NOMO-1 (cell line): ENCODE results near the gene MYO19.
"Not testable (repeated sequence)": the region's sequence is repeated elsewhere in the genome, so short reads cannot be mapped to it uniquely, and the experiment has no call there.

Source experiments
- DNase-seq, 2 experiments: peaks; one replicate each; lab custom pipeline; 2025; ENCODE audit not compliant: unreplicated experiment in 2 of 2; lab: John Stamatoyannopoulos, UW

MYO19 gene

GRCh38 chr17:36533935-36534839 lies 481 bp downstream of the MYO19 start:
- no peak for DNase-seq

- no peak for DNase-seq
Measured at GRCh38 chr17:36532435-36532975, 2.2 kb downstream of the MYO19 start.

- DNase-seq: no peak
Measured at GRCh38 chr17:36529121-36529520, 5.5 kb downstream of the MYO19 start.

- DNase-seq: no peak
Measured at GRCh38 chr17:36527621-36528250, 6.9 kb downstream of the MYO19 start.

- no peak for DNase-seq
Measured at GRCh38 chr17:36525888-36526287, 8.8 kb downstream of the MYO19 start.

- DNase-seq: no peak
Measured at GRCh38 chr17:36525113-36525512, 9.6 kb downstream of the MYO19 start.

- DNase-seq: no peak
Measured at GRCh38 chr17:36524428-36524876, 10.2 kb downstream of the MYO19 start.

- DNase-seq: no peak
Measured at GRCh38 chr17:36523113-36523512, 11.6 kb downstream of the MYO19 start.

- DNase-seq: no peak
Measured at GRCh38 chr17:36515837-36516236, 18.8 kb downstream of the MYO19 start.

- DNase-seq: no peak
Measured at GRCh38 chr17:36514856-36515255, 19.8 kb downstream of the MYO19 start.

- no peak for DNase-seq
Measured at GRCh38 chr17:36512641-36513040, 22.0 kb downstream of the MYO19 start.

GRCh38 chr17:36511216-36511615 lies 23.5 kb downstream of the MYO19 start:
- DNase-seq: no peak

- DNase-seq: no peak
Measured at GRCh38 chr17:36510636-36511035, 24.0 kb downstream of the MYO19 start.

- no peak for DNase-seq
Measured at GRCh38 chr17:36509272-36509985, 25.2 kb downstream of the MYO19 start.

- DNase-seq: not testable (repeated sequence)
Measured at GRCh38 chr17:36508439-36508838, 26.2 kb downstream of the MYO19 start.

GRCh38 chr17:36507266-36507665 lies 27.4 kb downstream of the MYO19 start:
- no peak for DNase-seq

- DNase-seq: no peak
Measured at GRCh38 chr17:36506831-36507230, 27.8 kb downstream of the MYO19 start.

- DNase-seq: no peak
Measured at GRCh38 chr17:36506249-36506826, 28.3 kb downstream of the MYO19 start.

- no peak for DNase-seq
Measured at GRCh38 chr17:36505171-36505570, 29.5 kb downstream of the MYO19 start.

GRCh38 chr17:36504156-36504545 lies 30.5 kb downstream of the MYO19 start:
- DNase-seq: no peak
